Activated CD4-positive, alpha-beta T cell treated with anti-CD3 and anti-CD28 coated beads for 48 hours (primary cell): ENCODE results near the gene CLSTN2.

Source experiments
- DNase-seq: peaks from one replicate; pipeline ENCODE4 v3.0.0-alpha.2; 2020

CLSTN2 gene

DNA sequence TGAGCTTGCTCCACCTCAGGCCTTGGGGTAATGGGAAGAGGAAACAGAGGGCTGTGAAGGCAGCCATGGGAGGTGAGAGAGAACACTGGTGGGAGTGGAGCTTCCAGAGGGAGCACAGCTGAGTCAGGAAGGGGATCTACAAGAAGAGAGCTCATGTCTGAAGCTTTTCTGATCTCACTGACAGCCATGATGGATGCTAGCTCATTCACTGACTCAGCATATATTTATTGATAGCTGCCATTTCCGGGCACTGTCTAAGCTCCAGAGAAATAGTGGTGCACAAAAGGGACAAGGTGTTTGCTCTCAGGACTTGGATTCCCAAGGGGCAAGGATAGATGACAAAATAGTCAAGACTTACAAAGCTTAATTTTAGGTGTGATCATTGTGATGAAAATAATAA, 218.8 kb downstream of the CLSTN2 start:
- no peak for DNase-seq

DNA sequence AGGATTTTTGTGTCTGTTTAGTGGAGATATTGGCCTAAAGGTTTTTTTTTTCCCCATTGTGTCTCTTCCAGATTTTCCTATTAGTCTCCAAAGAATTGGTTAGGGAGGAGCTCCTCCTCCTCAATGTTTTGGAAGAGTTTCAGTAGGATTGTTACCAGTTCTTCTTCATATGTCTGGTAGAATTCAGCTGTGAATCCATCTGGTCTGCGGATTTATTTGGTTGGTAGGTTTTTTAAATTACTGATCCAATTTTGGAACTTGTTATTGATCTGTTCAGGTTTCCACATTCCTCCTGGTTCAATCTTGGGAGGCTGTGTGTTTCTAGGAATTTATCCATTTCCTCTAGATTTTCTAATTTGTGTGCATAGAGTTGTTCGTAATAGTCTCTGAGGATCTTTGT, 222.2 kb downstream of the CLSTN2 start:
- DNase-seq, result no peak

DNA sequence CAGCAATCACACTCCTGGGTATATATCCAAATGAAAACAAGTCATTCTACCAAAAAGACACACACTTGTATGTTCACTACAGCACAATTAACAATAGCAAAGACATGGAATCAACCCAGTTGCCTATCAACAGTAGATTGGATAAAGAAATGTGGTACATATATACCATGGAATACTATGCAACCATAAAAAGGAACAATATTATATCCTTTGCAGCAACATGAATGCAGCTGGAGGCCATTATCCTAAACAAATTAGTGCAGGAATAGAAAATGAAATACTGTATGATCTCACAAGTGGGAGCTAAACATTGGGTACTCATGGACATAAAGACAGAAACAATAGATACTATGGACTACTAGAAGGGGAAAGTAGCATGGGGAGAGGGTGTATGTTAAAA, 224.7 kb downstream of the CLSTN2 start:
- no peak for DNase-seq

DNA sequence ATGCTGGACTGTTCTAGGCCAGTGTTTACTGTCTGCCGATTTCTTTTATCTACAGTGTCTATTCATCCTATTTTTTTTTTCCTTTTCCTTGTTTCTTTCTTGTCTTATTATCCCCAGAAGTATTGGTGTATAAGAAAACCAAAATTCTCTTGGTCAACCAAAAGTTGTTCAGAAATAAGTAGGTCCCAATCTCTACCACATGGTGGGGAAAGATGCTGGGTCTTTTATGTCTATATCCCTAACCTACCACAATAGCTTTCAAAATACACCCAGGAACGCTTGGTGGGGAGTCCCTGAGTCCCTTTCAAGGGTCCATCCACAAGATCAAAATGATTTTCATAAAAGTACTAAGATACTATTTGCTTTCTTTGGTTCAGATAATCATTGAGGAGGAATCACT, 225.6 kb downstream of the CLSTN2 start:
- DNase-seq, result no peak

DNA sequence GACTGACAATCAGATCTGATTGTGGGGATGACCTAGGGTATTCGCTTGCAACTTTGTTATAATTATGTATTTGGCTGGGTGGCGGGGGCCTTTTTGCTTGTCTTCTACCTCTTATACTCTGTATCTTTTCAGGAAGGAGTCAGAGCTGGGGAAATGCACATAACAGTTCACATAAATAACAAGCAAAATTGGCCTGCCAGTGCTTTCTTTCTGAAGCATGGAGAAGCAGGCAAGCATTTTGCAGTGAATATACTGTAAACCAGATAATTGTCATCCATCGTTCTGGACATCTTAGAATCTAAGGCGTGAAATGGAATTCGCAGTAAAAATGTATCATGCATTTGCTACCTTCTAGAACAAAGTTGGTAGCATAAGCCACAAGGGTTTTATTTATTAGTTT, 227.6 kb downstream of the CLSTN2 start:
- DNase-seq, result no peak

DNA sequence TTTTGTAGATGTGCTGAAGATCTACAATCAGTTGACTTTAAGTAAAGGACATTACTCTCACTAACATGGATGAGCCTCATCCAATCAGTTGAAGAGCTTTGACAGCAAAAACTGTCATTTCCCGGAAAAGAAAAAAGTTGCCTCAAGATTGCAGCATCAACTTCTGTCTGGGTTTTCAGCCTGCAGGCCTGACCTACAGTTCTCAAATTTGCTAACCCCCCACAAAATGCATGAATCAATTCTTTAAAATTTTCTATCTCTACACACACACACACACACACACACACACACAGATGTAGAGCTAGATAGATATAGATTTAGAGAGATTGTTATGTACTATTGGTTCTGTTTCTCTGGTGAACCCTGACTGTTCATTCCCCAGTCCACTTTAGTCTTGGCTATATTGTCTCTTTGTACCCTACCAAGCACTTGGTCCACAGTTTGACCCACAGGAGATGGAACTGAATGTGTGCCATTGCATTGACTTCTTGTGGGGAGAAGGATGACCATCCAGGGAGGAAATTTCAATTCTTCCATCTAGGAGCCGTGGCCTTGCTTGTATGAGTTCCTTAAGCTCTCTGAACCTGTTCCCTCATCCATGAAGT, 228.3 kb downstream of the CLSTN2 start:
- DNase-seq, result no peak

DNA sequence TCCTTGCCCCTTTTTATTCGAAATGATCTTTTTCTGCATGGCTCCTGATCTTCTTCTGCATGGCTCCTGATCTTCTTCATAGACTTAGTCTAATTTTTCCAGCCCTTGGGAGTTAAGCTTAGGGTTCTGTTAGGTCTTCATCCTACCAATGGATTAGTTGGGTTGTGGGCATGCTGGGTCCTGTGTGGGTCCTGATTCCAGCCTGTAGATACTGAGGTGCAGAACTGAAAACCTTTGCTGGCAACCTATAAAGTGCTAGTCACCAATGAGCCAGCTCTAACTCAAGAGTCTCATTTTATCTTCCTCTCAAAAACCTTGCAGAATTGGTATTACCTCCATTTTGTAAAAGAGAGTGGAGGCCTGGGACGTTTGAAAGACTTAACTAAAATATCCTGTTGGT, 229.2 kb downstream of the CLSTN2 start:
- no peak for DNase-seq

DNA sequence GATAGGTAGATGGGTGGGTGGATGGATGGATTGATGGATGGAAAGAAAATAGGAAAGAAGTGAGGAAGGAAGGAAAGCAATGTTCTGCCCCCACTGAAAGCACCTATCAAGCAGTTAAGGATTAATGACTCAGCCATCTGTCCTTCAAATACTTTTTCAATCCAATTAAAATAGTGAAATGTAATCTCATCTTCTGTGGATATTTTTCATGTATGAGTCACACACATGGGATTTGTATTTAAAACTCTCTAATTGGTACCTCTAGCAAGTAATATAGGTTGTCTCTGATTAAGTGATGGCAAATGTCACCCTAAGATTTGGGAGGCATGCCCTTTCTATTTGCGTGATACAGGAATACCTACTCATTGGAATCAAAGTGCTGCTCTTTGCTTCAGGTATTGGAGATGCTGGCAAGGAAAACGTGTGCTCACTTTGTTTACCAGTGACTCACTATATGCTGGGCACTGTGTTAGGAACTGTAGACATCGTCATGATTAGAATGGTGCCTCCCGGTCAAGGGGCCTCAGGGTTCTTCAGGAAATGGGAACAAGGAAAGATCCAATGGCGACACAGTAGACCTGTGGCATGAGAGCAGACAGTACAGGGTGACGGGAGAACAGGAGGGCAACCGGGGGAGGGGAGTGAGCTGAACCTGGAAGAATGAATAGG, 230.1 kb downstream of the CLSTN2 start:
- DNase-seq, result no peak

DNA sequence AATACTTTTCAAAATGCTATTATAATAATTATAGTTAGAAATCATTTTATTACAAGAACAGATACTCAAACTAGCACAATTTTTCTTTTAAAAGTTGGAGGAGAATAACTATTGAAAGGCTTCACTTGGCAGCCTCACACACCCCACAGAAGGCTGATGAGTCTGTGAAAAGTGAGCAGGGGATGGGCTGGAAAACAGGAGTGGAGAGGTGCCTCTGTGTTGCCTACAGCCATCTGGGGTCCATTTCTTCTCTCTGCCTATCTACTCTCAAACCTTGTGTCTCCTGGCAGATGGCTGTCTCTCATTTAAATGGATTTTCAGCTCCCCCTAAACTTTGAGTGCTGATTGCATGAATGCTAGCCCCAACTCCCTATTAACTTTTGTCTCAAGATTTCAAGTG, 230.8 kb downstream of the CLSTN2 start:
- no peak for DNase-seq

DNA sequence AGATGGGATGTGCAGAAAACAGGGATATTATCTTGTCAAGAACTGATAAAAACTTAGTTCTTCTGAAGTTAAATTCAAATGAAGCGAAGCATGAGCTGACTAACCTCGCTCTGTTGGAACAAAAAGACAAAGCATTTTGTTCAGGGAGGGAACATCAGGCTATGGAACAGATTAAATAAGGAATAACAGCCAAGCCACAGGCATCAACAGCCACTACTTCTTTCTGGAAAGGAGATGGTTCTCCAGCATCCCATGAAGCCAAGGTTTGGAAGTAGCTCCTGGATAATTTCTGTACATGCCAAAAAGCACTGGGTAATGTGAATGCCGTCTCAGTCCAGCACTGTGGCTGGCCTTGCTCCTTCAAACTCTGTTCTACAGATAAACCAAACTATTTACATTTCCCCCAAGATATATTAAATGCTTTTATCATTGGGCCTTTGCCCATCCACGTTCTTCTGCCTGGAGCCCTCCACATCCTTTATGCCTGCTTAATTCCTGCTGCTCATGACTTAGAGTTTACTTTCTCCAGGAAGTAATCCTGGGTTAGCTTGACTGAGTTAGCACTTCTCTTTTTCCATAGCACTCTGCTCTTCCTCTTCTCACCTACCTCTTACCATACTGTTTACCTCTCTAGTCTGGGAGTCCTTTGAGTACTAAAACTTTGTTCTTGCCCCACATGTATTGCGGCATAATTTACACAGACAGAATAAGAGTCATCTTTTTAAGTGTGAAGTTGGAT, 232.0 kb downstream of the CLSTN2 start:
- no peak for DNase-seq

DNA sequence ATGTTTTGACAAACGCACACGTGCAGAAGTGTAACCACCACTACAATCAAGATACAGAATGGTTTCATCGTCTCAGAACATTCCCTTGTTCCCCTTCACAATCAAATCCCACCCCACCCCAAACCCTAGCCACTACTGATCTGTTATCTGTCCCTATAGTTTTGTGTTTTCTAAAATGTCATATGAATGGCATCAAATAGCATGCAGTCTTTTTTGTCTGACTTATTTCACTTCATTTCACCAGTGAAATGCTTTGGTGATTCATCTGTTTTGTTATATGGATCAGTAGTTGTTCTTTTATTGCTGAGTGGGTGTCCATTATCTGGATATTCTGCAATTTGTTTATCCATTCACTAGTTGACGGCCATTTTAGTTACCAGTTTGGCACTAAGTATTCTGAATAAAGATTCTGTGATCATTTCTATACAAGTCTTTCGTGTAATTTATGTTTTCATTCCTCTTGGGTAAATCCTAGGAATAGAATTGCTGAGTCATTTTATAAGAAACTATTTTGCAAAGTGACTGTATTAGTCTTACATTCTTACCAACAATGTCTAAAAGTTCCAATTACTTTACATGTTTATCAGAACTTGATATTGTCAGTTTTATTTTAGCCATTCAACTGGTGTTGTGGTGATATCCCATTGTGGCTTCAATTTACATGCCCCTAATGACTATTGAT, 232.8 kb downstream of the CLSTN2 start:
- no peak for DNase-seq

DNA sequence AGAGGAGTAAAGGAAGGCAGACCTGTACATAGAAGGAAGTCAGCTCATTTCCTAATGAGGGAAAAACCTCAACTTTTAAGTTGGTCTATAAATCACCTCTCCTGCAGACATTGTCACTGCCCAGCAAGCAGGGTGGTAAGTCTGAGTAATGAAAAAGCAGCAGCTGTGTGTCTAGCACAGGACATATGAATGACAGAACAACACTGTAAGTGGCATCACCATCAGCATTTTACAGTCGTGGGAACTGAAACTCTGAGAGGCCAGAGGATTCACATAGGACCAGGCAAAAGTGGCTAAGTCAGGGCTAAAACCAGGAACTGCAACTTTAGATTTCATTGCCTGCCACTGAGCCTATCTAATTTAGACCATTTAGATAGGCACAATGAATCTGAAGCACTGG, 235.6 kb downstream of the CLSTN2 start:
- no peak for DNase-seq

DNA sequence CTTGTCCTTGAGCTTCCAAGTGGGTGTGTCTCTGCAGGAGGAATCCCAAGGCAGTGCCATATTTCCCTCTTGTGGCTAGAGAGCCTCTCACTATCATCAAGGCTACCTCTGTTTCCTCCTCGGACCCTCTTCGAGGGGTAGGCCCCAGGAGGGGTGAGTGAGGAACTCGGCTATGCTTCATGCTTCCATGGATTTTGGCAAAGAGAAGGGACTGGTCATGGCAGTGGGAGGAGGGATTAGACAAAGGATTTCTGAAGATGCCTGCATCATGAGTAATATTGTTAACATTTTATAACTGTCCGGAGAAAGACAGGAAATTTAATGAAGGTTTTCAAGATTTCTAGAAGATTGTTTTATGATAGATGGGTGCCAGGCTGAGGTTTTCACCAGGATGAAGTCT, 241.5 kb downstream of the CLSTN2 start:
- DNase-seq, result no peak

DNA sequence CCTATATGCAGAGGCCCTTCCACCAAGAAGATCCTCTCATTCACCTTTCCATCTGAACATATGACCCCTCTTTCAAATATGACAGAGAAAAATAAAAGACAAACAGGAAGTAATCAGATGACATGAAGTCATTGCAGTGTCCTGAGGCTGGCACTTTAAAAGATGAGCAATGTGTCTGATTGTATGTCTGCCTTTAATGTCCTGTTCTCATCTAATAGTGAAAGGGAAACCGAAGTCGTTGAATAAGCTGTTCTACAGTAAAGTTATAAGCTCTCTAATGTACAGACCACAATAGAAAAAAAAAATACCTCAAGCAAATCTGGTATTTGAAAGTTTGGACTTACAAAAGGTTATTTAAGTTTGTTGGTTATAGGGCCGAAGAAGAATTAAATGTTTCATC, 243.0 kb downstream of the CLSTN2 start:
- no peak for DNase-seq

DNA sequence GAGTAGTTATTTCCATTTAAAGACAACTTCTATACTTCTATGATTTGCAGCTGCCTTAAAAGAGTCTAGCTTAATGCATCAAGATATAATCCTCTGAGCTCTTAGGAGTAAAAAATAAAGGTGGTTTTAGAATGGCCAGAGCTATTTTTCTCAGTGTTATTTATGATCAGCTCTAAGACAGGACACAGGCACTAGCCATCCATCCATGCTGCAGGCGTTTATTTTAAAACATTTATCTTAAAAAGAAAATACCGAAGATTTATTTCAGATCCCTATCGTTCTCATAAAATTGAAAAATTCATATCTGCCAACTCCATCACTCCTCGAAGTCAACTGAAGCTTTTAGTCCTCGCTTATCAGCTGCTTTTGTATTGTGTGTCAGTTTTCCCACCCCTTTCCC, 243.5 kb downstream of the CLSTN2 start:
- DNase-seq, result no peak

DNA sequence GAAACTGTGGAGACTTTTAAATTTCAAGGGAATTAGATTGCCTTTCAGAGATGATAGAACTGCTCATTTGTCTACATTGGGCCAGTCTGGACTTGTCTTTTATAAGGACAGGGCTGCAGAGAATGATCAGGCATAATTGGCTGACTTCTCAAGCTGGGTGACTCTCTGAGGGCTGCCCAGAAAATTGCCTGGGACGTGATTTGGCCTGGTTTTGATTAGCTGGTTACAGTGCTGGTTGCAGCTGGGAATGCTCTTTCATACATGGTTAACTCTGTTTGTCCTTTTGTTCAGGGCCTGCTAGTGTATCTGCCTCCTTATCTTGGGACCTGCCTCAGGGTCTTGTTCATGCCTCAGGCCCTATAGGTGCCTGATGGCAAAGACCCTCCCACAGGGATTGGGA, 245.6 kb downstream of the CLSTN2 start:
- DNase-seq, result no peak

DNA sequence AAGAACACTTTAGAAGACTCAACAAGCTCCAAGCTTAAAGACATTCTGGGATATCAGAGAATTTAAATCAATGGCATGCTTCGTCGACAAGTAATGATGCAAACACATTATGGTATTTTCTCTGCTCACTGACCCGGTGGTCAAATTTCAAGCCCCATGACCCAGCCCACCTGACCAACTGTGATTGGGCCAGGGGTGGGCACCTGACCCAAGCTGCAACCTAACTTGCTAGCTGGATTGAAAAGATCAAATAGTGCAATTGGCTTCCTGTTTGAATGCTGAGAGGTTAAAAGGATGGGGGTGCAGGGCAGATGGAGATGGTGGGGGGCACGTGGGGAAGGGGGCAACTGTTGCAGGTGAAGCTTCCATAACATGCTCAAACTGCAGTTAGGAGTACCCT, 250.4 kb downstream of the CLSTN2 start:
- DNase-seq, result no peak

DNA sequence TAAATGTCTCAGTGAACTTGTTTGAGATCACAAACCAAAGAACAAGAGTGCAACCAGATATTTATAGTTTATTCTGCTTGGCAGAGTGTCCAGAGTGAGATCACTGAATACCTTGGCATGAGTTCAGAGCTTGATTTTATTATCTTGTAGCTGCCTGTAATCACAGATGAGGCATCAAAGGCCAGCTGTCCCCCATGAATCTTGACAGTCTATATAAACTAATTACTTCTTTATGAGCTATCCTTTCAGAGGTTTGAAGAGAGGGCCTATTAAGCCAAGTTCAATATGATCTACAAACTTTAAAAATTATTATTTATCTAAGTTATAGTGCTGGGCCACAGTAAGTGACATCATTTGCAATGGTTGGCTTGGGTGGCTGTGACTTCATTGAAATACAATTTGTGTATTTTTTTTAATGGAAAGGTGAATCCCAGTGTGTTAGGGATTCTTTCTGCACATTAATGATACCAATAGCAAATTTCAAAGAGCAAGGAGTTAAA, 251.5 kb downstream of the CLSTN2 start:
- no peak for DNase-seq

DNA sequence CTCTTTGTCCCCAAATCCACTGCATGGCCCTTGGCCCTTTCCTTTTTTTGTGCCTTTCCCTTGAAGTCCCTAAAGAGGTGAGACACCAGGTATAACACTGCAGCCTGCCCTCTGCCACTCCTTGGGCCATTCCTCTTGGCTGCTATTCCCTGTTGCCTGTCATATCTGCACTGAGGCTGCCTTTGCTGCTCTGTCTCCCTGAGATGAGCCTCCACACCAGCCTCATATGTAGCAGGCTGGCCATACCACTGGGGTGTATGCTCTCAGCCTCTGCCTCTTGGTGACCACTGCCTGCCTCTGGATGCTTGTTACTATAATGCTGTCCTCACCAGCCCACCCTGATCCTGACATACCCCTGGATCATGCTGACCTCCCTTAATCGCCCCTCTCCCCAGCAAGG, 252.0 kb downstream of the CLSTN2 start:
- no peak for DNase-seq

DNA sequence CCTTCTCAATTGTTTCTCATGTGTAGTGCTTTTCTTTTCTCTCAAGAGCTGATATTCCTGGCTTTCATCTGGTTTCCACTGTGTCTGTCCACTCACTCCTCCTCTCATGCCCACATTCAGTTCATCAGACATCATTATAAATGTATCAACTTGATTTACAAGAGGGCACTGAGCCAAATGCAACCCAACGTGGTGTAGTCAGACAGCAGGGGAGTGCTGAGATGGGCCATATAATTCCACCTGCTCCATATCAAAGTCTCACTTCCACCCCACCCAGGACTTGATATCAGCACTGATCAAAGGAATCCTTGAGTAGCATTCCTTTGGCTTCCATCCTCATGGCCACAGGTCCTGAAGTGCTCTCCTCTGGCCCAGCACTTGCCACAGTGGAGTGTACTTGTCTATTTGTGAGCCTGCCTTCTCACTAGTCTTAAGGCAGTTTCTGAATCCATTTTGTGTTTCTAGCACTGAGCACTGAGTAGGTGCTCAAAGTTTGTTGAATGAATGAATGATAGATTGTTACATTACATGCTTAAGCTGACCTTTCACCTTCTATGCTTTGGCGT, 252.8 kb downstream of the CLSTN2 start:
- DNase-seq, result no peak

DNA sequence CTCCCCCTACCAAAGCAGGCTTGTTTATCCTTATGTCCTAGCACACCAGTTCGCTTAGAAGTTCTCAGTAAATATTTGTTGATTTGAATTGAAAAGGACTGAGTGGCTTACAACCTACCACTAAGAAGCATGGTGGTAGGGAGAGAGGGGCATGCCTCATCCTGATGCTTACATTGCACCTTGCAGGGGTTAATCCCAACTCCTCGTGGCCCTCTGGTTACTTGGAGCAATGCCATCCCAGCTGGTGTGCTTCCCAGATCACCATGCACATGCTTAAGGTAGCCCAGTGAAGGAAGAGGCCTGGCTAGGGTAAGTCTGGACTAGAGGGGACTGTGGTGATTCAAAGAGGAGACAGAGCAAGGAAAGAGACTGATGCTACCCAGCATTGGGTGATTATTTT, 253.3 kb downstream of the CLSTN2 start:
- DNase-seq, result no peak

DNA sequence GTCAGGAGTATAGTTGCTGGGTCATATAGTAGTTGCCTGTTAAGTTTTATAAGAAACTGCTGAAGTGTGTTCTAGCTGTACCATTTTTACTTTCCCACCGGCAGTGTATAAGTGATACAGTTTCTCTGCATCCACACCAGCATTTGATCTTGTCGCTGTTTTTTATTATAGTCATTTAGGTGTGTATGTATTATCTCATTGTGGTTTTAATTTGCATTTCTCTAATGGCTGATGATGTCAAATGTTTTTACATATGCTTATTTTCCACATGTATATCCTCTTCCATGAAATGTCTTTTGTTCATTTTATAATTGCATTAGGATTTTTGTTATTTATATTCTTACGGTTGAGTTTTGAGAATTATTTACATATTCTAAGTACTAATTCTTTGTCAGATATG, 254.3 kb downstream of the CLSTN2 start:
- no peak for DNase-seq

DNA sequence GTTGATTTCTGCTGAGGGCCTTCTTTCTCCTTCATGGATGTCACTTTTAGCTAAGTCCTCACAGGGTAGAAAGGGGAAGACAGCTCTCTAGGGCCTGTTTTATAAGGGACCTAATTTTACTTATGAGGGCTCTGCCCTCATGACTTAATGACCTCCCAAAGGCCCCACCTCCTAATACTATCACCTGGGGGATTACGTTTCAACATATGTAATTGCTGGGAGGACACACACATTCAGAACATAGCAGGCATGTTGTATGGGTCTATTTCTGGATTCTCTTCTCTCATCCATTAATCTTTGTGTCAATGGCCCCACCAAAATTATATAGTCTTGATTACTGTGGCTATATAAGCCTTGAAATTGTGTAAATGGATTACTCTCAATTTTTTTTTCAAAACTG, 255.0 kb downstream of the CLSTN2 start:
- DNase-seq, result no peak
